GM12878 (cell line): ENCODE results near the gene THBS3. TPM values are rescaled to one million over a fixed set of nuclear protein-coding genes. Genes with fewer than 3 reads are reported as not detected.

Experiments
- BHLHE40 ChIP-seq, 2 experiments: fragments of 450-650 bp in 1 of 2; IDR thresholded peaks; 2 replicates each; pipeline ENCODE4 v1.6.1; 2011 to 2017; ENCODE audit warnings: low read depth in 2 of 2, borderline replicate concordance in 1 of 2, improper control_type of control experiment in 1 of 2, low read length in 1 of 2, mild to moderate bottlenecking in 1 of 2
- CHD2 ChIP-seq: IDR thresholded peaks from 2 replicates; pipeline ENCODE4 v1.6.1; 2011; ENCODE audit warnings: low read depth, low read length, improper control_type of control experiment, borderline replicate concordance
- GATAD2B ChIP-seq: fragments of 450-650 bp; conservative IDR thresholded peaks from 2 replicates; pipeline ENCODE4 v1.6.1; 2017; ENCODE audit warnings: low read depth, mild to moderate bottlenecking, moderate library complexity
- HSF1 ChIP-seq: fragments of 150-350 bp; IDR thresholded peaks from 2 replicates; pipeline ENCODE4 v1.6.1; 2014; ENCODE audit warnings: mild to moderate bottlenecking, low read depth, low read length
- IKZF1 ChIP-seq: fragments of 450-650 bp; conservative IDR thresholded peaks from 2 replicates; pipeline ENCODE4 v1.6.1; 2017; ENCODE audit warnings: antibody characterized with exemption, mild to moderate bottlenecking
- IRF4 ChIP-seq: IDR thresholded peaks from 2 replicates; pipeline ENCODE4 v1.6.1; 2011; ENCODE audit warnings: low read depth, low read length
- MTA2 ChIP-seq: fragments of 450-650 bp; IDR thresholded peaks from 2 replicates; pipeline ENCODE4 v1.6.1; 2016; ENCODE audit warnings: low read depth, mild to moderate bottlenecking, moderate library complexity
- NR2F1 ChIP-seq: fragments of 450-650 bp; conservative IDR thresholded peaks from 2 replicates; pipeline ENCODE4 v1.6.1; 2017; ENCODE audit warnings: mild to moderate bottlenecking
- POLR2A ChIP-seq: IDR thresholded peaks from 2 replicates; pipeline ENCODE4 v1.6.1; 2011; ENCODE audit warnings: low read depth, mild to moderate bottlenecking, low read length
- RAD21 ChIP-seq: IDR thresholded peaks from 2 replicates; pipeline ENCODE4 v1.6.1; 2011; ENCODE audit warnings: mild to moderate bottlenecking, low read depth, low read length, moderate library complexity; ENCODE audit not compliant: insufficient read depth
- SMARCA5 ChIP-seq: fragments of 450-650 bp; IDR thresholded peaks from 2 replicates; pipeline ENCODE4 v1.6.1; 2017; ENCODE audit warnings: mild to moderate bottlenecking
- SMC3 ChIP-seq: IDR thresholded peaks from 2 replicates; pipeline ENCODE4 v1.6.1; 2011; ENCODE audit warnings: low read length, improper control_type of control experiment, borderline replicate concordance
- SREBF2 ChIP-seq: IDR thresholded peaks from 2 replicates; pipeline ENCODE4 v1.6.1; 2012; ENCODE audit warnings: mild to moderate bottlenecking, low read length
- TAF1 ChIP-seq: IDR thresholded peaks from 2 replicates; pipeline ENCODE4 v1.6.1; 2011; ENCODE audit warnings: mild to moderate bottlenecking, low read depth, low read length, borderline replicate concordance
- YY1 ChIP-seq: IDR thresholded peaks from 2 replicates; pipeline ENCODE4 v1.6.1; 2011; ENCODE audit warnings: low read depth, mild to moderate bottlenecking, low read length
- ZNF207 ChIP-seq: fragments of 450-650 bp; IDR thresholded peaks from 2 replicates; pipeline ENCODE4 v1.6.1; 2014; ENCODE audit warnings: antibody characterized with exemption, mild to moderate bottlenecking, borderline replicate concordance
- ZNF687 ChIP-seq: fragments of 450-650 bp; IDR thresholded peaks from 2 replicates; pipeline ENCODE4 v1.6.1; 2017; ENCODE audit warnings: mild to moderate bottlenecking, moderate library complexity
- ZSCAN29 ChIP-seq: fragments of 450-650 bp; IDR thresholded peaks from 2 replicates; pipeline ENCODE4 v1.6.1; 2017; ENCODE audit warnings: mild to moderate bottlenecking, moderate library complexity
- polyA plus RNA-seq, 11 experiments: library from polyadenylated mRNA; depleted of rRNA in 4 of 11; unstranded in 6 of 11; stranded (reverse) in 5 of 11; fragments of >200 nt; fragmentation: Nextera tagmentation in 4 of 11; fragmentation: Illumina TruSeq in 1 of 11; extraction: Ambion mirVana in 4 of 11; extraction: Trizol in 1 of 11; gene quantifications; 1 replicate in 1 of 11; 2 replicates in 10 of 11; pipeline versions ENCODE4 v1.2.1 to v1.2.3, GENCODE V29; 2011 to 2016; ENCODE audit warnings: inconsistent platforms in 2 of 11, missing spikeins in 2 of 11, low read depth in 1 of 11
- total RNA-seq, 4 experiments: library from RNA; depleted of rRNA in 3 of 4; stranded (reverse); fragments of >200 nt in 3 of 4; fragmentation: Illumina TruSeq in 1 of 4; extraction: Trizol in 1 of 4; gene quantifications; 2 replicates each; pipeline versions ENCODE4 v1.2.1 to v1.2.3, GENCODE V29; 2013 to 2021
- TF ChIP-seq, protein P1 (sequence below): fragments of 450-650 bp; formaldehyde crosslinking; IDR thresholded peaks from 2 replicates; pipeline ENCODE4 v1.4.0; 2022; ENCODE audit warnings: mild to moderate bottlenecking, moderate library complexity
- TF ChIP-seq, protein P2 (sequence below), 3 experiments: IDR thresholded peaks in 2 of 3; conservative IDR thresholded peaks in 1 of 3; 2 replicates each; pipeline ENCODE4 v1.5.1; 2011; ENCODE audit warnings: low read depth in 3 of 3, low read length in 3 of 3, mild to moderate bottlenecking in 3 of 3, control low read depth in 2 of 3, moderate library complexity in 2 of 3, inconsistent platforms in 1 of 3, mixed read lengths in 1 of 3; ENCODE audit not compliant: control insufficient read depth in 2 of 3, insufficient read depth in 1 of 3; ENCODE audit errors: extremely low read depth in 1 of 3

Gene THBS3
- total and polyA plus RNA-seq, 10 of the 15 experiments (the other 5 are each of a cell fraction or from before 2014, with no cell fraction given), result 0.66 to 3.6 (median 2.0) TPM

DNA sequence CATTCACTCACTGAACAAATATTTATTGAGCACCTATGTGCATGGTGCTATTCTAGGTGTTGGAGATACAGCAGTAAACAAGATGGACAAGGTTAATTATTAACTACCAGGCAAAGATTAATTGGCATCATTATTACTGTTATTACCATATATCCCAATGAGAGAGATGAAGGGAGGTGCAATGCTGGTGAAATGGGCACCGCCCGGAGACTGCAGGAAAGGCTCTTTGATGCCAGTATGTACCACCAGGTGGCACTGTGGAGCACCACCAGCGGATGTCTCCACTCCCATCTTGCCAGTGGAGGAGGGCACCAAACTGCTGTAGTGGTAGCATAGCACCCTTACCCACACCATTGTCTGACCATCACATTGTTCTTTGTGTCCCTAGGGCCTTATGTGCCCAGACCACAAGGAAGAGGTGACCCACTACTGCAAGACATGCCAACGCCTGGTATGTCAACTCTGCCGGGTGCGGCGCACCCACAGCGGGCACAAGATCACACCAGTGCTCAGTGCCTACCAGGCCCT is 31.1 kb downstream of the THBS3 start (continued):
- TF ChIP-seq ZNF687 (0 out of 2 replicates have a peak, but pooled peaks have one; percentile 12), SREBF2 (no peak), CHD2 (no peak), IRF4 (peak; percentile 52; the same call in 1 of the 2 replicates), IKZF1 (0 out of 2 replicates have a peak, but pooled peaks have one; percentile 15), ZNF207 (no peak), BHLHE40 (IDR thresholded peaks at IDR 0.05; ENCODE audit: borderline replicate concordance in 1 of 2, low read depth in 2 of 2, low read length in 1 of 2) (peak in 1 of 2 experiments; percentile 10; a peak in 1 of 4 replicates), TAF1 (no peak), SMARCA5 (peak; percentile 77; the same call in 1 of the 2 replicates), SMC3 (peak; percentile 79), NR2F1 (no peak), ZSCAN29 (no peak), YY1 (peak; percentile 78), MTA2 (peak; percentile 46), HSF1 (no peak), RAD21 (peak; percentile 52), POLR2A (no peak), GATAD2B (peak; percentile 69)
- TF ChIP-seq, protein P1, sequence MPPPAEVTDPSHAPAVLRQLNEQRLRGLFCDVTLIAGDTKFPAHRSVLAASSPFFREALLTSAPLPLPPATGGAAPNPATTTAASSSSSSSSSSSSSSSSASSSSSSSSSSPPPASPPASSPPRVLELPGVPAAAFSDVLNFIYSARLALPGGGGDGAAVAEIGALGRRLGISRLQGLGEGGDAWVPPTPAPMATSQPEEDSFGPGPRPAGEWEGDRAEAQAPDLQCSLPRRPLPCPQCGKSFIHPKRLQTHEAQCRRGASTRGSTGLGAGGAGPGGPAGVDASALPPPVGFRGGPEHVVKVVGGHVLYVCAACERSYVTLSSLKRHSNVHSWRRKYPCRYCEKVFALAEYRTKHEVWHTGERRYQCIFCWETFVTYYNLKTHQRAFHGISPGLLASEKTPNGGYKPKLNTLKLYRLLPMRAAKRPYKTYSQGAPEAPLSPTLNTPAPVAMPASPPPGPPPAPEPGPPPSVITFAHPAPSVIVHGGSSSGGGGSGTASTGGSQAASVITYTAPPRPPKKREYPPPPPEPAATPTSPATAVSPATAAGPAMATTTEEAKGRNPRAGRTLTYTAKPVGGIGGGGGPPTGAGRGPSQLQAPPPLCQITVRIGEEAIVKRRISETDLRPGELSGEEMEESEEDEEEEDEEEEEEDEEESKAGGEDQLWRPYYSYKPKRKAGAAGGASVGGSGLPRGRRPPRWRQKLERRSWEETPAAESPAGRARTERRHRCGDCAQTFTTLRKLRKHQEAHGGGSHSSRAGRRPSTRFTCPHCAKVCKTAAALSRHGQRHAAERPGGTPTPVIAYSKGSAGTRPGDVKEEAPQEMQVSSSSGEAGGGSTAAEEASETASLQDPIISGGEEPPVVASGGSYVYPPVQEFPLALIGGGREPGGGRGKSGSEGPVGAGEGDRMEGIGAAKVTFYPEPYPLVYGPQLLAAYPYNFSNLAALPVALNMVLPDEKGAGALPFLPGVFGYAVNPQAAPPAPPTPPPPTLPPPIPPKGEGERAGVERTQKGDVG (CRISPR knock-in tag), result no peak
- TF ChIP-seq, protein P2, sequence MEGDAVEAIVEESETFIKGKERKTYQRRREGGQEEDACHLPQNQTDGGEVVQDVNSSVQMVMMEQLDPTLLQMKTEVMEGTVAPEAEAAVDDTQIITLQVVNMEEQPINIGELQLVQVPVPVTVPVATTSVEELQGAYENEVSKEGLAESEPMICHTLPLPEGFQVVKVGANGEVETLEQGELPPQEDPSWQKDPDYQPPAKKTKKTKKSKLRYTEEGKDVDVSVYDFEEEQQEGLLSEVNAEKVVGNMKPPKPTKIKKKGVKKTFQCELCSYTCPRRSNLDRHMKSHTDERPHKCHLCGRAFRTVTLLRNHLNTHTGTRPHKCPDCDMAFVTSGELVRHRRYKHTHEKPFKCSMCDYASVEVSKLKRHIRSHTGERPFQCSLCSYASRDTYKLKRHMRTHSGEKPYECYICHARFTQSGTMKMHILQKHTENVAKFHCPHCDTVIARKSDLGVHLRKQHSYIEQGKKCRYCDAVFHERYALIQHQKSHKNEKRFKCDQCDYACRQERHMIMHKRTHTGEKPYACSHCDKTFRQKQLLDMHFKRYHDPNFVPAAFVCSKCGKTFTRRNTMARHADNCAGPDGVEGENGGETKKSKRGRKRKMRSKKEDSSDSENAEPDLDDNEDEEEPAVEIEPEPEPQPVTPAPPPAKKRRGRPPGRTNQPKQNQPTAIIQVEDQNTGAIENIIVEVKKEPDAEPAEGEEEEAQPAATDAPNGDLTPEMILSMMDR (IDR thresholded peaks at IDR 0.05 in 2 of 3, conservative IDR thresholded peaks at IDR 0.05 in 1 of 3; ENCODE audit: control insufficient read depth in 2 of 3, extremely low read depth in 1 of 3, insufficient read depth in 1 of 3, low read depth in 3 of 3, low read length in 3 of 3), result peak; percentile 93; a peak in 5 of 6 replicates
